NCI-H2171 (cell line): Measurements from ENCODE around the gene HAUS8.
"Not testable (repeated sequence)": the region's sequence is repeated elsewhere in the genome, so short reads cannot be mapped to it uniquely, and the experiment has no call there.

Source experiments
- DNase-seq: peaks from one replicate; lab custom pipeline; 2025; lab: John Stamatoyannopoulos, UW

The HAUS8 gene

DNA sequence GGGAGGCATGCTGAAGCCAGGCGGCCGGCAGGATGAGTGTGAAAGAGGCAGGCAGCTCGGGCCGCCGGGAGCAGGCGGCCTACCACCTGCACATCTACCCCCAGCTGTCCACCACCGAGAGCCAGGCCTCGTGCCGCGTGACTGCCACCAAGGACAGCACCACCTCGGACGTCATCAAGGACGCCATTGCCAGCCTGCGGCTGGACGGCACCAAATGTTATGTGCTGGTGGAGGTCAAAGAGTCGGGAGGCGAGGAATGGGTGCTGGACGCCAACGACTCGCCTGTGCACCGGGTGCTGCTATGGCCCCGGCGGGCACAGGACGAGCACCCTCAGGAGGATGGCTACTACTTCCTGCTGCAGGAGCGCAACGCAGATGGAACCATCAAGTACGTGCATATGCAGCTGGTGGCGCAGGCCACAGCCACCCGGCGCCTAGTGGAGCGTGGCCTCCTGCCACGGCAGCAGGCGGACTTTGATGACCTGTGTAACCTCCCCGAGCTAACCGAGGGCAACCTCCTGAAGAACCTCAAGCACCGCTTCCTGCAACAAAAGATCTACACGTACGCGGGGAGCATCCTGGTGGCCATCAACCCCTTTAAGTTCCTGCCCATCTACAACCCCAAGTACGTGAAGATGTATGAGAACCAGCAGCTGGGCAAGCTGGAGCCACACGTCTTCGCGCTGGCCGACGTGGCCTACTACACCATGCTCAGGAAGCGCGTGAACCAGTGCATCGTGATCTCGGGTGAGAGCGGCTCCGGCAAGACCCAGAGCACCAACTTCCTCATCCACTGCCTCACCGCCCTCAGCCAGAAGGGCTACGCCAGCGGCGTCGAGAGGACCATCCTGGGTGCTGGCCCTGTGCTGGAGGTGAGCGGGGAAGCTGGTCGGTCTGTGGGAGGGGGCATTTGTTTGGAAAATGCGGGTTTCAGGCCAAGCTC is 26.7 kb upstream of the HAUS8 start:
- no peak for DNase-seq

DNA sequence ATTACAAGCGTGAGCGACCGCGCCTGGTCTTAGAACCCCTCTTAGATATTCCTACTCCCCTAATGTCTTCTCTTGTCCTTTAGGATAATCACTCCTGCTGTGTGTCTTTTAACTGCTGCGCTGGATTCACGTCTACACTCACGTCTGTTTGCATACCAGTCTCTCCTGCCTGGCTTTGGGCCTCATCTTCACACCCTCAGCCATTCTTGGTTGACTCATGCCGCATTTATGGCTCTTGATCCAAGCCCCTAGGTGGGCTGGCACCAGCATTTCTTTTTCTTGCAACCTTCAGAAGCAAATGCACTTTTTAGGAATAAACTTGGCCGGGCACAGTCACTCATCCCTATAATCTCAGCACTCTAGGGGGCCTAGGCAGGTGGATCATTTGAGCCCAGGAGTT is 23.1 kb upstream of the HAUS8 start:
- no peak for DNase-seq

DNA sequence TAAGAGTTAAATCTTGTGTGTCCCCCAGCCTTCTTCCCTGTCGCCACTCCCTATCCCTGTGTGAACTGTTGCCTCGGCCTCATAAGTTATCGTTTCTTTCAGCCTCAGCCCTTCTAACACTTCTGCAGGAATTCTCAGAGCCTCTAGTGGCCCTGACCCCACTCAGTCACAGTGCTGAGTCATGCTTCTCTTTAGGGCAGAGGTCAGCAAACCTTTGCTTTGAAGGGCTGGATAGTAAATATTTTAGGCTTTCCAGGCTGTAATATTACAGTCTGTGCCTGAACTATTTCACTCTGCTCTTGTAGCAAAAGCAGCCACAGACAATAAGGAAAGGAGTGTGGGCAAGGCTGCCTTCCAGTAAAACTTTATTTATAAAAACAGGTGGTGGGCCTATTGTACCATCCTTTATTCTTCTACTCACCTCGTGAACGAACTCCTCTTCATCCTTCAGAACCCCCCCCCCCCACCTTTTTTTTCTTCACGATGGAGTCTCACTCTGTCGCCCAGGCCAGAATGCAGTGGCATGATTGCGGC is 22.4 kb upstream of the HAUS8 start:
- no peak for DNase-seq

DNA sequence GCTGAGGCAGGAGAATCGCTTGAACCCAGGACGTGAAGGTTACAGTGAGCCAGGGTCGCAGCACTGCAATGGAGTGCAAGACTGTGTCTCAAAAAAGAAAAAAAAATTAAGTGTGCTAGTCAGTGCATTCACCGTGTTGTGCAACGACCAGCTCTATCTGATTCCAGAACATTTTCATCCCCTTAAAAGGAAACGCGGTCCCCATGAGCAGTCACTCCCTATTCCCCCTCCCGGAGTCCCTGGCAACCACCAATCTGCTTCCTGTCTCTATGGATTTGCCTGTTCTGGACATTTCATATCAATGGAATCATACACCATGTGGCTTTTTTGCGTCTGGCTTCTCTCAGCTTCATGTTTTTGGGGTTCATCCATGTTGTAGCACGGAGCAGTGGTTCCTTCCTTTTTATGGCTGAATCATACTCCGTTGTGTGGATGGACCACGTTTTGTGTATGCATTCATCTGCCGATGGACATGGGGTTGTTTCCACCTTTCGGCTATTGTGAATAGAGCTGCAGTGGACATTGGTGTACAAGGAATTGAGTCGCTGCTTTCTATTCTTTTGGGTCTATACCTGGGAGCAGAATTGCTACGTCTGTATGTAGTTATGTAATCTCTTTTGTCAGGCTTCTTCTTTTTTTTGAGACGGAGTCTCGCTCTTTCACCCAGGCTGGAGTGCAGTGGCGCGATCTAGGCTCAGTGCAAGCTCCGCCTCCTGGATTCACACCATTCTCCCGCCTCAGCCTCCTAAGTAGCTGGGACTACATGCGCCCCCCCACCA is 20.1 kb upstream of the HAUS8 start:
- no peak for DNase-seq

DNA sequence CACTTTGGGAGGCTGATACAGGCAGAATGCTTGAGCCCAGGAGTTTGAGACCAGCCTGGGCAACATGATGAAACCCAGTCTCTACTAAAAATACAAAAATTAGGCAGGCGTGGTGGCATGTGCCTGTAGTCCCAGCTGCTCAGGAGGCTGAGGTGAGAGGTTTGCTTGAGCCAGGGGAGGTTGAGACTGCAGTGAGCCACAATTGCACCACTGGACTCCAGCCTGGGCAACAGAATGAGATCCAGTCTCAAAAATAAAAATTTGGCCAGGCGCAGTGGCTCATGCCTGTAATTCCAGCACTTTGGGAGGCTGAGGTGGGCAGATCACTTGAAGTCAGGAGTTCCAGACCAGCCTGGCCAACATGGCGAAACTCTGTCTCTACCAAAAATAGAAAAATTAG is 19.4 kb upstream of the HAUS8 start:
- DNase-seq = not testable (repeated sequence)

DNA sequence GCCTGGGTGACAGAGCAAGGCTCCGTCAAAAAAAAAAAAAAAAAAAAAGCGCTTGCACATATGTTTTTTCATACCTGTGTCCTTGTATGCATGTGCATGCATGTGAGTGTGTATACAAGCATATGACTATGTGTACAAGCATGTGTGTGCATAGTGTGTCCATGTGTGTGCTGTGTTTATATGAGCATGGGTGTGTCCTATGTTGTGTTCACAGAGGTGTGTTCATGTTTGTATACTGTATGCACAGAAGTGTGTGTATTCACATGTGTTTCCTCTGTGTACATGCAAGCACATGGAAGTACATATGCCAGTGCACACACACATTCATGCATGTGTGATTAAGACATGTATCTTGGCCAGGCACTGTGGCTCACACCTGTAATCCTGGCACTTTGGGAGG is 17.4 kb upstream of the HAUS8 start:
- no peak for DNase-seq

DNA sequence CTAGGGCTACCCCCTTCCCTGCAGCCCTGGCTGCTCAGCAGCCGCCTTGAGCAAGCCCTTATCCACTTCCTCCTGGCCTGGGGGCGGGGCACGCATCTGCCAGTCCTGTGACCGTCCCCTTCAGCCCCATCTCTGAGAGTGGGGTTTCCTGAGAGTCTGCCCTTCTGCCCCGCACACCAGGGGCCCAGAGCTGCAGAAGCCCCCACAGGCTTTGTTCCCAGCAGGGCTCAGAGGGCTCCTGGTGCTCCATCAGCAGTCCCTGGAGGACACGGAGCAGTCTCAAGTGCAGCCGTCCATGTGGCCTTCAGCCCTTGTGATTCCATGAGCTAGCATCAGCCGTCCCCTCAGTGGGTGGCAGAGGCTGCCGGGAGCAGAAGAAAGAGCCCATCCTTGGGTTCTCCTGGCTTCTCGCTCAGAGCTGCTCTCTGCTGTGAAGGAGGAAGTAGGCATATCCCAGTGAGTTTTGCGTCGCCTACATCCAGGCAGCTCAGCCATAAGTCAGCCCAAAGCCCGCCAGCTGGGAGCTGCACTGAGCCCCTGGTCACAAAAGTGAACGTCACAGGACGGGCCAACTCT is 16.6 kb upstream of the HAUS8 start:
- DNase-seq = no peak

DNA sequence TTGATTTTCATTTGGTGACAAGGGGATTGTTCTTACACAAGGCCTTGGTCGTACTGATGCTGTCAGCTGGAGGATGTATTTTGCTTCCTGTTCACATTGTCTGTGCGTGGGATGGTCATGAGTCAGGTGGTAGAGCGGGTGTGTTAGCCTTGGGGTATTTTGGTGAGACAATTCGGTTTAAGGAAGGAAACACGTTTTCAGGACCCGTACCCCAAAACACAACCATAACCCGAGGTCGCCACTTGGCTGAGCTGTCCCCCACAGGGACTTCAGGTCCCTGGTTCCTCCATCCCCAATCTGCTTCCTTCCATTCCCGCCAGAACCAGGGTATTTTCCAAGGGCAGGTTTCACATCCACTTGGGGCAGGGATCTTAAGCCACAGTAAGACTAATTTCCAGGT is 15.3 kb upstream of the HAUS8 start:
- DNase-seq = no peak

DNA sequence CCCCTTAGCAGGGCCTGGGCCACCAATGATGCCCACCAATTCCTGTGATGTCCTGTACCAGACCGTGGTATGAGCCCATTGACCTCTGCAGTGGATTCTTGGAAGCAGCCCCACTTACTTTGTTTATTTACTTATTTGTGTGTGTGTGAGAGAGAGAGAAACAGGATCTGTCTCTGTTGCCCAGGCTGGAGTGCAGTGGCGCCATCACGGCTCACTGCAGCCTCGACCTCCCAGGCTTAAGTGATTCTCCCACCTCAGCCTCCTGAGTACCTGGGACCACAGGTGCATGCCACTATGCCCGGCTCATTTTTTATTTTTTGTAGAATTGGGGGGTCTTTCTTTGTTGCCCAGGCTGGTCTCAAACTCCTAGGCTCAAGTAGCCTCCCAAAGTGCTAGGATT is 13.3 kb upstream of the HAUS8 start:
- no peak for DNase-seq

DNA sequence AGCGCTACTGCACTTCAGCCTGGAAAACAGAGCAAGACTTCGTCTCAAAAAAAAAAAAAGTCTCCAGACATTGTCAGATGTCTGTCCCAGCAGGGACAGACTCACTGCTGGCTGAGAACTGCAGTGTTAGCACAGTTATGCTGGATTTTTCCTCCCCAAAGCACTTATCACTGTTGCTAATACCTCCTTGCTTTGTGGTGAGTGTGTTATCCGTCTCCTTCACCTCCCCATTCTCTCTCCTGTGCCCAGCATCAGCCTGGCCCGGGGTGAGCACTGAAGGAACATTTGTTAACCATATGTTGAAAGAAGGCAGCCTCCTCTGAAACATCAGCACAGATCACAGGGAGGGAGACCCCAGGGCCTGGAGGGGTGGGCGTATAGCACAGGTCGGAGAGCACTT is 11.6 kb upstream of the HAUS8 start:
- DNase-seq = no peak

DNA sequence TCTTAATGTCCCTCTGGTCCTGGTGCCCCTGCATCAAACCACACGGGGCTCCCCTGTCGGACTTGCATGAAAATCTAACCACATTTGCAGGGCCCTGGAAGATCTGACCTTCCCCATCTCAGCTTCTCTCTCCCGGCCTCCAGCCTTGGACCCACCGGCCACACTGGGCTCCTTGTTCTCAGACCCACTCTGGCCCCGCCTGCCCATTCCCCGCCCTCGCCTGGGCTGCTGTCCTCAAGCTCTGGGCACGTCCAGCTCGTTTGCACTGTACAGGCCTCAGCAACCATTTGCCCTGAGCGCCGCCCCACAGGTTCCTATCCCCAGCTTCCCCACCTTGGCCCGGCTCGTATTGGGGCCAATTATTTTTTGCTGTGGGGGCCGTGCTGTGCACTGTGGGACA is 10.9 kb upstream of the HAUS8 start:
- DNase-seq = no peak

DNA sequence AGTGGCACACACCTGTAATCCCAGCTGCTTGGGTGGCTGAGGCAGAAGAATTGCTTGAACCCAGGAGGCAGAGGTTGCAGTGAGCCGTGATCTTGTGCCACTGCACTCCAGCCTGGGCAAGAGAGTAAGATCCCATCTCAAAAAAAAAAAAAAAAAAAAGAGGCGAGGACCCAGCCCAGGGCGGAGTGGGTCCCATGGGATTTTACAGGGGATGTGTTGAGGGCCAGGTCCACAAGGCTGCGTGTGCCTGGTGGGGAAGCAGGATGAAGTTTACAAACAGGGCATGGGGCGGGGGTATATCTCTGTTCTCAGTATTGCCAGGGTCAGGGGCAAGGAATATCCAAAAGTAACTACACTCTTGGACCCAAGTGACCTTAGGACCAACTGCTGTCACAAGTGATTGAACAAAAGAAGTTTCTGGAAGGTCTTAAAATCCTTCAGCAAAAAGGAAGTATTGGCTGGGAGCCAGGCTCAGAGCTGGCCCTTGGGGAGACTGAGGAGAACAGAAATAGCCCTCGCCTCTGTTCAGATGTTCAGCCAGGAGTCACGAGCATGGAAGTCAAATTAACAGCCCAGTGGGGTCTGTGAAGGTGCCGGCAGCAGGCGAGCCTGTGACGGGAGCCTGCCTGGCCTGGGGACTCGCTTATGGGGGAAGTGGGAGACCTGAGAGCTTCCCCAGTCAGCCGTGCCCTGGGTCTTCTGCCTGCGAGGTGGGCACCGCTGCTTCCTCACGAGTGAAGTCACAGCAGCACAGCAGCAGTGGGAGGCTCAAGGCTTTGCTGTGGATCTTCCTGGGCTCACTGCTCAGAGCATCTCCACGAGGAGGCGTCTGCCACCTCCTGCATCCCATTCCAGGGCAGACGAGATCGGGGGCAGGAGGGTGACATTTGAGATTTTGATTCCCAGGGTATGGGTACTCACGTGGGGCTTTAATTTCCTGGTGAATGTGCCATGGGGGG is 6.7 kb upstream of the HAUS8 start:
- no peak for DNase-seq

DNA sequence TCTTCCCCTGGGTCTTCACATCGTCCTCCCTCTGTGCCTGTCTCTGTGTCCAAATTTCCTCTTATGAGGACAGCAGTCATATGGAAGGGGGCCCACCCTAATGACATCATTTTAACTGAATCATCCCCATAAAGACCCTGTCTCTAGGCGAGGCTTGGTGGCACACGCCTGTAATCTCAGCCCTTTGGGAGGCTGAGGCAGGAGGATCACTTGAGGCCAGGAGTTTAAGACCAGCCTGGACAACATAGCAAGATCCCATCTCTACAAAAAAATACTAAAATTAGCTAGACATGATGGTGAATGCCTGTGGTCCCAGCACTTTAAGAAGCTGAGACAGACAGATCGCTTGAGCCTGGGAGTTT is 5.2 kb upstream of the HAUS8 start:
- DNase-seq = no peak

DNA sequence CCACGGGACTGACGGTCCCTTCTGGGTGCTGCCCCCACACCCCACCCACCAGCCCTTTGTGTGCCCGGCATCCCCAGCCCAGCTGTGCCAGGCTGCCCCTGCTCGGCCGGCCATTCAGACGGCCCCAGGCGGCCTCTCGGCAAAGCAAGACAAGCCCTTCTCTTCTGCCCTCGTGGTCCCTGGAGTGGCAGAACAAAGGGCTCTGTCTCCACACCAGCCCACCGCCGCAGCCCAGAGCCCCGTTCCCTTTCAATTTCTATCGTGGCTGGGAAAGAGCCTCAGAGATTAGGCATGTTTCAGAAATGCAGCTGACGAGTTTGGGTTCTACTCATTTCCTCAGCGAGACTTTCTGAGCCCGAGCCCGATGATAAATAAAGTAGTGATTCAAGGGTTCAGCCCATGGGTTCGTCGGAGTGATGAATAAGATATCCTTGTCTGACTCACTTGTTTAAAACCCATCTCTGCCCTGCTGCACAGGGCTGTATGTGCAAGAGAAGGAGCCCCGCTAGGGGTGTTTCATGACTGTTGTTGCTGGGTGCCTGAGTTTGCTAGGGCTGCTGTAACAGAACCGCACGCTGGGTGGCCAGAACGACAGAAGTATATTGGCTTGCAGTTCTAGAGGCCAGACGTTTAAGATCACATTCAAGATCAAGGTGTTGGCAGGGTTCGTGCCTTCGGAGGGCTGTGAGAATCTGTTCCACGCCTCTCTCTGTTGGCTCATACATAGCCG is 4.6 kb upstream of the HAUS8 start:
- no peak for DNase-seq

DNA sequence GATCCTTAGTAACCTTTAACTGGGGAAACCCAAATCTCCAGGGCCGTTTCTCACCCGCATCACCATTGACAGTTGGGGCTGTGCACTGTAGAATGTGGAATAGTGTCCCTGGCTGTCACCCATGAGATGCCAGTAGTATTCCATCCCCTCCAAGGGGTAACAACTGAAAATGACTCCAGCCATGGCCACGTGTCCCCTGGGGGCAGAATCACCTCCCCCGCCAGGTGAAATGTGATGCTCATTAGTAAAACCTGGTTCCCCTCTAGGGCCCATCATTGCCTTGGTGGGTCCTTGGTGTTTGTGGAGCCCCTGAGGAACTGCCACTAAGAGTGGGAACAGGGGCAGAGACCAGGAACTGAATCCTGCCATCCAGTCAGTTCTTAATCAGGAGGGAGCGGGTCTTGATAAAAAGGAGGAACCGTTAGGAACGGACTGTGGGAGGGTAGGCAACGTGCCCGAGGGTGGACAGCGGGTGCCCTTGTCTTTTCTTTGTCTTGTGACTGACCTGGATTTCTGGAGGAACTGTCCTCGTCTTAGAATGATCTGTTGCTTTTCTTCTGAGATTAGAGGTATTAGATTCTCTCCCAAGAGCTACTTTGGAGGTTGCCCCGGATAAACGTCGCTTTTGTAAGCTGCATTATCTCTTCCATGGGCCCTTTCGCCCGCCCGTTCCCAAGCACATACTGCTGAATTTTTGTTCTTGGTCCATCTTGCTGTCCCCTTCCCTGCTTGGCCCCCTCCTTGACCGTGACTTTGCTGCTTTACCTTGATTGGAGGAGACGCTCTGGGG is 3.9 kb upstream of the HAUS8 start:
- no peak for DNase-seq

DNA sequence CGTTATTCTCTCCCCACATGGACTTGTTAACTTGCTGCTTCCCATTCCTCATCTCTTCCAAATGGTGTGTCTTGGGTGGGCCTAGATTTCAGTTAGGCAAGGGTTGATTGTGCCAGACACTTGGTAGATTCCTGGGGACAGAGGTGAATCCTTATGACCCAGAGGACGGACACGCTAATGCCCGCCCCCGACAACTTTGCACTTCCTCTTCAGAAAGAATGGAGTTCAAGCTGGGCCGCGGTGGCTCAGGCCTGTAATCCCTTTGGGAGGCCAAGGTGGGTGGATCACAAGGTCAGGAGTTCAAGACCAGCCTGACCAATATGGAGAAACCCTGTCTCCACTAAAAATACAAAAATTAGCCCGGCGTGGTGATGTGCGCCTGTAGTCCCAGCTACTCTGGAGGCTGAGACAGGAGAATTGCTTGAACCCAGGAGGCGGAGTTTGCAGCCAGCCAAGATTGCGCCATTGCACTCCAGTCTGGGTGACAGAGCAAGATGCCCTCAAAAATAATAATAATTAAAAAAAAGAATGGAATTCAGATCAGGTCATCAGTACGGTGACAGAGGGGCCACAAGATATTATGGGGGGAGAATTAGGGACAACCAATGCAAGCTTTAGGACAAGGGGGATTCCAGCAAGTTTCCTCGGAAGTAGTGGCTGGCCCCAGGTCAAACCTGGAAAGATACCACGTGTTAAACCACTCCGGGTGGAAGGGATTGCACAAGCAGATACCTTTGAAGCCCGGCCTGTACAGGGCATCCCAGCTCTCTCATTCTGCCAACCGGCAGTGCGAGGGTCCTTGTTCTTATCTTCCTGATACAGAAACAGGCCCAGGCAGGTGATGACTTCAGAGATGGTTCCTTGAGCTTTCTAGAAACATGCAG is 3.0 kb upstream of the HAUS8 start:
- no peak for DNase-seq

DNA sequence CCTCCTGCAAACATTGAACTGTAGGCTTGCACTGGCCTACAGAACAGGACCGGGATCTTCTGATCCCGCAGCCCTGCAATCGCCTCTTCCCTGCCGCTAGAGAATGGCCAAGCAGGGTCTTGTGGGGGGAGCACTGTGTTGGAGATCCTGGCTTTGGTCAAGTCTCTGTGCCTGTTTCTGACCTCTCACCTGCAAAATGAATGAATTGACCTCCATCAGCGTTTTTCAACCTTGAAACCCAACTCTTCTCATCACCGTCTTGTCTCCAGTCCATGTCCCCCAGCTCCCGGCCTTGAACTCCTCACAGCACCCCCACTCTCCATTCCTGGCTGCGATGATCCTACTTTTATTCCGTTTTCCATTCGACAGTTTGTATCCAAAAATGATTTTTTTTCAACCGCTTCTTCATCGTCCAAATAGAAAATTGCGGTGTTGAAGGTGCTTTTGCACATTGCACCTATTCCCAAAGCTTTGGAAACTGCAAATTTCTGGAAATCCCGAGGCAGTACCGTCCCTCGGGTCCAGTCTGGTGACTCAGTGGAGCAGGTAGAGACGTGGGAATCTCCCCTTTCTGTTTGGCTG is 2.3 kb upstream of the HAUS8 start:
- DNase-seq = no peak

DNA sequence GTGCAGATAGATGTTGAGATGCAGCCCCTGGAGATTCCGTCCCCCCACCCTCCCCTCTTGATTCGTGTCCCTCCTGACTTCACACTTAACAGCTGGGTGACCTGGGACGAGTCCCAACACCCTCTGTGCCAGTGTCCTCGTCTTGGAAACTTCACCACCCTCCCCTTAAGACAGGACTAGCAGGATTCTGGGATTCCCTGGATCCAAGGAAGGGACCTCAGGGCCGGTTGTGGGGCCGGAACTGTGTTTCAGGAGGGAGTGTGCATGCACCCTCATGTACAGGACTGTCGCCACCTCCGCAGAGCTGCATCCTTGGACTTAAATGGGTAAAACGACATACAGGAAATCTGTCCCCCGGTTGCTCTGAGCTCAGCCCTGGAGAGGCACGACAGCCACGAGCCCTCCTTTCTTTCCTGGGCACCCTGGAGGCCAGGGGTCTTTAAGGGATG is 1.3 kb upstream of the HAUS8 start:
- no peak for DNase-seq
